ENCODE results near the gene ATP1B1.
"Not testable (repeated sequence)": the region's sequence is repeated elsewhere in the genome, so short reads cannot be mapped to it uniquely, and the experiment has no call there.

Gene ATP1B1

DNA sequence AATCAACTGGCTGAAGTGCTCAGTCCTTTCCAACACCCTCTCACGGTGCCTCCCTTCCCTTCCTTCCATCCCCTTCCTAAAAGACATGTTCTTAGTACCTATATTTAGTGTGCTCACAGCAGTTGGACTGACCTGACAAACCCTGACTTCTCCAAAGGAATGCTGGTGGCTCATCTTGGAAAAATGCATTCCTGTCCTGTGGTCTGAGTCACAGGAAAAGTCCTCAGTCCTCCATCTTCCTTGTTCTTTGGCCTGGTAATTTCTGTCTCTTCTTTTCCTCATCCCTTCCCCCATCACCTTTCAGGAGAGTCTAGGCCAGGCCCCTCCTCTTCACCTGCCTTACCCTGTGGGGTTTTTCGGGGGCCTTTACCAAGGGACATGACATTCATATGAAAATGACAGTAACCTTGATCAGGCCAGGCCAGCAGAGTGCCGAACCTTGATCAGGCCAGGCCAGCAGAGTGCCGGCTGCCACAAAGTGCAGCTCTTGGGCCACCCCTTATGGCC lies 7.2 kb downstream of the ATP1B1 start:
- no peak for DNase-seq (ENCODE audit: low read depth in 1 of 2, low spot score in 1 of 2)

DNA sequence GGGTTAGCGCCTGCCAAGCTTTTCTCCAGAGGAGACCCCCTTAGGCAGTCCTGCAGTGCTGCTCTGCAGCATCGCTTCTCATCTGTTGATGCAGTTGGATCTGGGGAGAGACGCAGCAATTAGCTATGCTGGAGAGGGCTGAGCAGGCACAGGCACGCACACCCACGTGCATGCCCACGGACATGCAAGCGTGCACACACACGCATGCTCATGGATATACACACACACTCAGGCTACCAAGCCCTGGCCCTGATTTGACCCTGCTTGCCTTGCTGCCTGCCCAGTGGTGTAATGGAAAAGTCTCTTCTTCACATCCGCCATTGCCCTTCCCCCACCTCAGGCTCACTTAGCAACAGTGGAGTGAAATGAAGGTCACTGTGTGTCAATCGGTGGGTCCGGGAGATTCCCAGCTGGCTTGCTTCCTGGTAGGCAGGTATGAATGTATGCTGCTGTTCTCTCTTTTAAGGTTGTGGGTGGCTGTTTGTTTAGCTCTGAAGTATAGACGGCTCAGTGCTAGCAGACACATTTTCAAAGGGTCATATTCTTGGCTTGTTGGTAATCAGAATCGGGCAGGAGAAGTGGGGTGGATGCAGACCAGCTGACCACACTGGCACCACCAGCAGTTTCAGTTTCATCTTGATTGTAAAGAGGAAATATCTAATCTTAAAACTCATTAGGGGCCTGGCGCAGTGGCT lies 9.5 kb downstream of the ATP1B1 start:
- DNase-seq (ENCODE audit: low read depth in 1 of 2, low spot score in 1 of 2) = no peak

DNA sequence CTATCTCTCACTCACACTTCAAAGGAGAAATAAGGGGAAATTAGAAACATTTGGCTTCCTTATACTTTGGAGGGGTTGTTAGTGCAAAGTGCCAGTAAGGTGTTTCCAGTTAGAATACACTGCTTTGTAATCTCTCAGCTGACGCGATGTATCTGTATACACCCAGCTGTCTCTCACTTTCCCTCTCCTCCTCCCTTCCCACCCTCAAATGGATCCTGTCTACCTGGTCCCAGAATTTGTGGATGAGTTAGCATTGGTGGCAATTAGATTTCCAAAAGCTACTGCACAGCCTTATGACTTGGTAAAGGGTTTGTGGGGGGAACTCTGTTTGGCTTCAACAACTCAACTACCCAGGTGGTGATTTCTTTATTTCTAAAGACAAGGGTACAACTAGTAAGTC lies 10.5 kb downstream of the ATP1B1 start:
- DNase-seq (ENCODE audit: low read depth in 1 of 2, low spot score in 1 of 2) = no peak

DNA sequence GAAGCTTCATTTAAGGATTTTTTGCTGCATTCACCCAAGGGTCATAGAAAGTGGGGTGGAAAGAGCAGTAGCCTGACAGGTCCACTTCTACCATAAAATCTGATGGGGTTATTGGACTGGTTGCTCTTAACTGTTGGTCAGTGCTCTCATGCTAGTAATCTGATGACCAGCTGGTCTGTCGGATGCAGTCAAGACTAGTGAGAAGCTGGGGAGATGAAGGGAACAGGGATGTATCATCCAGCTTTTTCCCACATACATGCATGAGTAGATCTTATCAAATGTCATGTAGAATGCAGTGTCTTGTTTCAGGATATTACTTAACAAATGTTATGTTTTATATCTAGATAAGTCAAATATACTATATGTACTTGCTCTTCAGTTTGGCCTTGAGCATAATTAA lies 11.1 kb downstream of the ATP1B1 start:
- no peak for DNase-seq (ENCODE audit: low read depth in 1 of 2, low spot score in 1 of 2)

GRCh38 chr1:169118227-169118626 lies 11.7 kb downstream of the ATP1B1 start:
- DNase-seq (ENCODE audit: low read depth in 1 of 2, low spot score in 1 of 2) = no peak

GRCh38 chr1:169119405-169119804 lies 12.9 kb downstream of the ATP1B1 start:
- DNase-seq (ENCODE audit: low read depth in 1 of 2, low spot score in 1 of 2) = no peak

DNA sequence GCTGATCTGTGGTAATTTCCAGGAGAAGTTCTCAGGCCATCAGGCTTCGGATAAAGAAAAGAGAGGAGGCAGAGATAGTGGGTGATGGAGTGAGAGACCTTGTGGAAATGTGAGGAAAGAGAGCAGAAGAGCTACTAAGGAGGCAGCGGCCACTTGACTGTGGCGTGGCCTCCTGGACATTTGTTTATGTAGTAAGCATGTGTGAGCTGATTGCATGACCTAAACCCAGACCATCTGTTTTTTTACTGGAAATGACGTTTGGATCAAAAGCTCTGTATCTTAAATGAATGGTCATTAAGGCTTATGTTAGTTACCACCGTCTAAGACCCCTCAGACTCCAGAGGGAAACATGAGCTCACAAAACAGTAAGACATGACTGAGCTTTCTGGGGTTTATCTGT lies 13.6 kb downstream of the ATP1B1 start:
- DNase-seq (ENCODE audit: low read depth in 1 of 2, low spot score in 1 of 2) = no peak

DNA sequence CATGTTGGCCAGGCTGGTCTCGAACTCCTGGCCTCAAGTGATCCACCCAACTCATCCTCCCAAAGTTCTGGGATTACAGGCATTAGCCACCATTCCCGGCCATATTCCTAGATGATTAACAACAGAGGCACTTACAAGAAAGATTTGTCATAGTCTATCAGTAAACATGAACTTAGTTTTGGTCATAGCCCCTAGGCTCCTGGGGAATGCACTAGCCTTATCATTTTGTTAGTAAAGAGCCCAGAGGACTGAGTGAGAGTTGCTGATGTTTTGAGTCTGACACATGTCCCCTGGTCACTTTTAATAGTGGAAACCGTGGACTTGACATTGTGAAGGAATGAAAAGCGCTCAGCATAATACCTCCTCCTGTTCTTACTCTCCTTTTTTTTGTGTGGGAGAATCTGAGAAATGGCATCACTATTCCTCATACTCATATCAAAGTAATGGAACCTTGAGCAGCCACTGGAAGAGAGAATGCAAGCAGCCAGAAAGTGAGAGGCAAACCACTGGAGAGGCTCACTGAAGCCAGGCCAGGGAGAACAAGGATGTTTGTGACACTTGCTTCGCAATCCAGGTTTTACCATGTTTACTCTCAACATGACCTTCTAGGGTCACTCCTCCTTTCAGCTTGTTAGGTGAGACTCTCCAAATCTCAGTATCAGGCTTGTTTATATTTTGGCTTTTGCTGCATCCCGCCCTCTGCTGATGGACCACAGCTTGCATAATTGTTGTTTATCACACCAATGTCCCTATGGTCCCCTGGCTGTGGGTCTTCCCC lies 14.8 kb downstream of the ATP1B1 start:
- DNase-seq (ENCODE audit: low read depth in 1 of 2, low spot score in 1 of 2) = no peak

DNA sequence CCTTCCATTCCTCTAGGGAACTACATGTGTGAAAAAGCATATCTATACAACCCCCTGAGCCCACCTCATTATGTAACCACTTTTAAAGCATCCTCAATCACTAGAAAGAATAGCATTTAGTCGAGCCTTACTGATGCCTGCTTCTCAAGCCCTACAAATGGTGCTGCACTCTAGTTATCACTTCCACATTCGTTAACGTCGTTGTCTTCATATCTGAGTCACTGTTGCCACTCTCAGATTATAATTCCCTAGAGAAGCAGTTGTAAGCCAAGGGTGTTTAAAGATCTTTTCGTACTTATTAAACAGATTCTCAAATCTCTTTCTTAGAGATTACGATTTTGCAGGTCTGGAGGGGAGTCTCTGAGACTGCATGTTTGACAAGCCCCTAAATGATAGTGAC lies 16.5 kb downstream of the ATP1B1 start:
- DNase-seq (ENCODE audit: low read depth in 1 of 2, low spot score in 1 of 2) = no peak

DNA sequence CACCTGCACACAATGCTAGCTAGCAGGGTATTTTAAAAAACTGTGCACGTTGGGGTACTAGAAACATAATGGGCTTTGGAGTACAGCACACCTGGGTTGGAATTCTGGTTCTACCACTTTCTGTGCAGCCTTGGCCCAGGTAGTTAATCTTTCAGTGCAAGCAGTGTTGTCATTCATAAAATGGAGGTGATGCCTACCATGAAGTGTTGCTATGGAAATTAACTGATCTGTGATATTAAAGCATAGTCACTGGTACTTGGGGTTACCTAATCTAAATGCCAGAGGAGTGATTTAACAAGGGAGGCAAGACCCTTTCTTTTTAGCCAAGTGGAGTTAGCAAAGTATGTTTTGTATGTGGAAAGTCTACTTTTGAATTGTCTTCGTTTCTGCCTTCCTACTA lies 18.0 kb downstream of the ATP1B1 start:
- no peak for DNase-seq (ENCODE audit: low read depth in 1 of 2, low spot score in 1 of 2)

DNA sequence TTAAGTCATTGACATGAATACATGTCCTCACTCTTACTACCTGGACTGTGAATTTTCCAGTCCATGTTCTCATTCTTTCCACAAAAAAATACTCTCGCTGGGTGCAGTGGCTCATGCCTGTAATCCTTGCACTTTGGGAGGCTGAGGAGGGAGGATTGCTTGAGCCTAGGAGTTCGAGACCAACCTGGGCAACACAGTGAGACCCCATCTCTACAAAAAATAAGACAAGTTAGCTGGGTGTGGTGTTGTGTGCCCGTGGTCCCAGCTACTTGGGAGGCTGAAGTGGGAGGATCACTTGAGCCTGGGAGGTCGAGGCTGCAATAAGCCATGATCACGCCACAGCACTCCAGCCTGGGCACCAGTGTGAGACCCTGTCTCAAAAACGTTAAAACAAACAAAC lies 19.1 kb downstream of the ATP1B1 start:
- DNase-seq (ENCODE audit: low read depth in 1 of 2, low spot score in 1 of 2) = not testable (repeated sequence)

DNA sequence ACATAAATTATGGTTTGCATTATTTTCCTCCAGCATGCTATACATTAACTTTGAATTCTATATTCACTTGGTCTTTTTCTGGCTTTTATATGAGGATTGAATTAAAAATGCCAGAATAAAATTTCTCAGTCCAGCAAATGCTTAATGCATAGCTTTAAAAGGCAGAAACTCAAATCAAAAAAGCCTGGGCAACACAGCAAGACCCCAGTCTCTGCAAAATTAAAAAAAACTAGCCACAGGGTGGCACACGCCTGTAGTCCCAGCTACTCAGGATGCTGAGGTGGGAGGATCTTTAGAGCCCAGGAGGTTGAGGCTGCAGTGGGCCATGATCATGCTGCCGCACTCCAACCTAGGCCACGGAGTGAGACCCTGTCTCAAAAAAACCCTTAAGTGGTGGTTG lies 19.8 kb downstream of the ATP1B1 start:
- DNase-seq (ENCODE audit: low read depth in 1 of 2, low spot score in 1 of 2) = no peak

DNA sequence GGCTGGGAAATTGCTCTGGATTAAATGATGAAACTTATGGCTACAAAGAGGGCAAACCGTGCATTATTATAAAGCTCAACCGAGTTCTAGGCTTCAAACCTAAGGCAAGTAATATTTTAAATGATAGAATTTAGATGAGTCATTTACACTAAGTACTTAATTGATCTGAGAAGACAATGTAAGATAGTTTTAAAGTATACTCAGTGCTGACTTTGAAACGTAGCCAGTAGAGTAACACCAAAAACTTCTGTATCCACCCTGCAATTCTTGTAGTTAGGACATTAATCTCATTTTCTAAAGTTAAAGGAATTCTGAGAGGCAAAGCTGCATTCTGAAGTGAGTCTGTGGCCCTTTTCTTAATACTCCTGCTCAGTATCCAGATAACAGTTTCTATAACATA lies 20.8 kb downstream of the ATP1B1 start:
- no peak for DNase-seq (ENCODE audit: low read depth in 1 of 2, low spot score in 1 of 2)

GRCh38 chr1:169128562-169128961 lies 22.1 kb downstream of the ATP1B1 start:
- DNase-seq (ENCODE audit: low read depth in 1 of 2, low spot score in 1 of 2) = no peak

- no peak for DNase-seq (ENCODE audit: low read depth in 1 of 2, low spot score in 1 of 2)
Measured at GRCh38 chr1:169129109-169129784, 22.8 kb downstream of the ATP1B1 start.

DNA sequence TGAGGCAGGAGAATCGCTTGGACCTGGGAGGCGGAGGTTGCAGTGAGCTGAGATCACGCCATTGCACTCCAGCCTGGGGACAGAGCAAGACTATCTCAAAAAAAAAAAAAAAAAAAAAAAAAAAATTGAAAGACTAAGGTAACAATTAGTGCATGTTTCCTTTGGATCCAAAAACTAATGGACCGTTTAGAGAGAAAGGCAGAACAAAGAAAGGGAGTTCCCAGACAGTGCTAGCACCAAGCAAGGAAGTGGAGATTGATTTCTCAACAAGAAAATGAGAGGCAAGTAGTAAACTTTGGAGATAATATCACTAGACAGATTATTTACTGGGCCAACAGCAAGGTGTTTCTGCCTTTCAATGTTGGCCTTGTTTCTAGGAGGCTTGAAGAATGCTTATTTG lies 24.2 kb downstream of the ATP1B1 start:
- DNase-seq (ENCODE audit: low read depth in 1 of 2, low spot score in 1 of 2) = no peak

GRCh38 chr1:169132512-169133227 lies 26.2 kb downstream of the ATP1B1 start:
- DNase-seq (ENCODE audit: low read depth in 1 of 2, low spot score in 1 of 2) = no peak

- DNase-seq (ENCODE audit: low read depth in 1 of 2, low spot score in 1 of 2) = no peak
Measured at GRCh38 chr1:169133228-169133576, 26.7 kb downstream of the ATP1B1 start.

DNA sequence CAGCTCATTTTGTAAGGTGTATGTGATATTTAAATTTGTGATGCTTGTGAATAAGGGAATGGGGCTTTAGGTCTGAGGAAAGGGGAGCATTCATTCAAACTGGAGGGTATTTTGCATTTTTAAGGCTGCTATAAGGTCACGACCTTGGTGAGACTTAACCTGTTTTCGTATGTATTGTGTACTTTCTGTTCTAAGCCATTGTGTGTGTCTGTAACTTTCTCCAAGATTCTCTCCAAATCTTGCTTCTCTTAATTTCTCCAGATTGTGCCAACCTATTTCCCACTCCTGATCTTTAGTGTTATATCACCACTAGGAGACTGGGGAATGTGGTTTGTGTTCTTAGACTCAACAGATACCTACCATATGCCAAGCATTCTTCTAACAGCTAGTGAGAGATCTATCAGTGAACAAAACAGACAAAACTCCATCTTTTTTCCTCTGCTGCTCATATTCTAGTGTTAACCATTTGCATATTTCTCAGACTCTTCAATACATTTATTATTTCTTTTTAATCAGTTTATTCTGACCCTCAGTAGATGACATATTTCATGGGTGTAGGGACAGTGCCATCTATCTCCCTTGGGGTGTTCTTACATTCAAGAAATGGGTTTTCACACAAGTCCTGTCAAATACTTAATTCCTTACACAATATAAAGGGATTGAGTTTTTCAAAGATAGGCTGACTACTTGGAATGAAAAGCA lies 27.5 kb downstream of the ATP1B1 start:
- no peak for DNase-seq (ENCODE audit: low read depth in 1 of 2, low spot score in 1 of 2)

DNA sequence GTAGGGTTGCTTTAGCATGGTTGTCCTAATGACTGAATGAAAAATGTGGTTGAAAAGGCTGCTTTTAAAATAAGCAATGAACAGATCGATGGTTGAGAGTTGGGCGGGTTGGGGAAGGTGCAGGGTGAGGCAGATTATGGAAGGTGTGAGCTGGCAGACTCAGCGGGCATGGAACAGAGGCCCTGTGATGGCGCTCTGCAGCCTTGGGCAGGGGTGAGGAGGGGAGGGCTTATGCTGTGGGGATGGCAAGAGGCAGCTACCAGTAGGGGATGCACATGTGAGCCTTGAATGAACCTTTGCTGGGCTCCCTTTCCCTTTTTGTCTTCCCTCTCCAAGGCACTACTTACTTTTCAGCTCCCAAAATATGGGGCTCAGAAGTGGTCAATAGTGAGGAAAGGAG lies 30.9 kb downstream of the ATP1B1 start:
- DNase-seq (ENCODE audit: low read depth in 1 of 2, low spot score in 1 of 2) = no peak
